Measurements from ENCODE around the gene APPL2. TPM values are rescaled to one million over a fixed set of nuclear protein-coding genes. Genes with fewer than 3 reads are reported as not detected.
A peak's percentile ranks its signal among the peaks of the same experiment; 100 is the strongest.

The APPL2 gene
- total and polyA plus RNA-seq, 7 donors = 15.3 to 116 (median 46.5) TPM

DNA sequence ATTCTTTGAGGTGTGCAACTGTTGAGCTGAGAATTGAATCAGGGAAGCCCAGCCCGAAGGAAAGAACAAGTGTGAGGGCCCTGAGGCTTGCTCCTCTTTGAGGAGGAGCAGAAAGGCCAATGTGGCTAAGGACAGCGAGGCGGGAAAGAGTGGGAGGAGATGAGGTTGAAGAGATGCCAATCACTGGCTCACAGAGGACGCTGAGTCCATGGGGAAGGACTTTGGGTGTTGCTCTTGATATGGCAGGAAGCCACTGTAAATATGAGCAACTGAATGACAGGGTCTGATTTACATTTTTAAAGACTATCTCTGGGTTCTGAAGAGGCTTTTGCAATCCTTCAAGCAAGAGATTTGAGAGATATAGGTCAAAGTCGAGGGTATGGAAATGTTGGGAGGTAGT lies 3.3 kb upstream of the APPL2 start:
- no peak for DNase-seq
- H3K27me3 ChIP-seq = no peaks in the 10 kb centered on the region
- intact Hi-C loops (cut with DNase I) = loop anchor here (5.0 kb wide), 1 partner anchor 1008 kb away; the partner anchor contains the start of gene CKAP4
- TF ChIP-seq EP300 (IDR thresholded peaks at IDR 0.05) (no peak), POLR2AphosphoS5 (IDR thresholded peaks at IDR 0.05) (no peak), POLR2A (IDR thresholded peaks at IDR 0.05) (no peak)
- TF ChIP-seq, protein P1, sequence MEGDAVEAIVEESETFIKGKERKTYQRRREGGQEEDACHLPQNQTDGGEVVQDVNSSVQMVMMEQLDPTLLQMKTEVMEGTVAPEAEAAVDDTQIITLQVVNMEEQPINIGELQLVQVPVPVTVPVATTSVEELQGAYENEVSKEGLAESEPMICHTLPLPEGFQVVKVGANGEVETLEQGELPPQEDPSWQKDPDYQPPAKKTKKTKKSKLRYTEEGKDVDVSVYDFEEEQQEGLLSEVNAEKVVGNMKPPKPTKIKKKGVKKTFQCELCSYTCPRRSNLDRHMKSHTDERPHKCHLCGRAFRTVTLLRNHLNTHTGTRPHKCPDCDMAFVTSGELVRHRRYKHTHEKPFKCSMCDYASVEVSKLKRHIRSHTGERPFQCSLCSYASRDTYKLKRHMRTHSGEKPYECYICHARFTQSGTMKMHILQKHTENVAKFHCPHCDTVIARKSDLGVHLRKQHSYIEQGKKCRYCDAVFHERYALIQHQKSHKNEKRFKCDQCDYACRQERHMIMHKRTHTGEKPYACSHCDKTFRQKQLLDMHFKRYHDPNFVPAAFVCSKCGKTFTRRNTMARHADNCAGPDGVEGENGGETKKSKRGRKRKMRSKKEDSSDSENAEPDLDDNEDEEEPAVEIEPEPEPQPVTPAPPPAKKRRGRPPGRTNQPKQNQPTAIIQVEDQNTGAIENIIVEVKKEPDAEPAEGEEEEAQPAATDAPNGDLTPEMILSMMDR (IDR thresholded peaks at IDR 0.05) = no peak
- H3K36me3 ChIP-seq = no peaks in the 10 kb centered on the region
- no peak overlapping the region for H3K27ac ChIP-seq
- no peaks in the 10 kb centered on the region for H3K9me3 ChIP-seq
- 20 to 75% methylated on average over 5 of the region's 5 CpGs for WGBS, 2 donors
- no peak overlapping the region for H3K4me3 ChIP-seq
- H3K4me1 ChIP-seq = peaks cover 0 to 12% (median 9%) of the 10 kb centered on the region in 4 donors

DNA sequence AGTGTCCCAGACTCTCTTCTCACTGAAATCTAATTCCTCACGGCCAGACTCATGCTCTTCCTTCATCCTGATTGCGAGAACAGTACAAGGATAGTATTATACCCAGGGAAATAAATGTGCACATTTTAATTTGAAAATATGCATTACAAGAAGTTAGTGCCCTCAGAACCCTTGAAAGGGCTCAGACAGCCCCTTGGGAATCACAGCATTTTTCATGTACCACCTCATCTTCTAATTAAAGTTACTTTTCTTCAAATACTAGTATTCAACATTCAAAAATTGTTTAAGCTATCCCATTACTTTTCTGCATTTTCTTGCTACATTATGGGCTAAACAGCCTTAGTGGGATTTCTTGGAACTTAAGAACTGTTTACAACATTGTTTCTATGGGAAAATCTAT lies 1.7 kb upstream of the APPL2 start:
- 93 to 94% methylated on average over 2 of the region's 2 CpGs for WGBS, 2 donors
- Histone ChIP-seq H3K27me3 (no peaks in the 10 kb centered on the region), H3K36me3 (no peaks in the 10 kb centered on the region), H3K9me3 (no peaks in the 10 kb centered on the region), H3K4me3 (no peak overlapping the region), H3K27ac (no peak overlapping the region), H3K4me1 (peaks cover 0 to 29% (median 24%) of the 10 kb centered on the region in 4 donors)
- TF ChIP-seq EP300 (IDR thresholded peaks at IDR 0.05) = no peak
- TF ChIP-seq POLR2A (IDR thresholded peaks at IDR 0.05) = no peak
- TF ChIP-seq, protein P1 (IDR thresholded peaks at IDR 0.05) = no peak
- no peak for TF ChIP-seq POLR2AphosphoS5 (IDR thresholded peaks at IDR 0.05)
- intact Hi-C loops (cut with DNase I) = loop anchor here (5.0 kb wide), 1 partner anchor 1010 kb away; the partner anchor contains the start of gene CKAP4
- no peak for DNase-seq

DNA sequence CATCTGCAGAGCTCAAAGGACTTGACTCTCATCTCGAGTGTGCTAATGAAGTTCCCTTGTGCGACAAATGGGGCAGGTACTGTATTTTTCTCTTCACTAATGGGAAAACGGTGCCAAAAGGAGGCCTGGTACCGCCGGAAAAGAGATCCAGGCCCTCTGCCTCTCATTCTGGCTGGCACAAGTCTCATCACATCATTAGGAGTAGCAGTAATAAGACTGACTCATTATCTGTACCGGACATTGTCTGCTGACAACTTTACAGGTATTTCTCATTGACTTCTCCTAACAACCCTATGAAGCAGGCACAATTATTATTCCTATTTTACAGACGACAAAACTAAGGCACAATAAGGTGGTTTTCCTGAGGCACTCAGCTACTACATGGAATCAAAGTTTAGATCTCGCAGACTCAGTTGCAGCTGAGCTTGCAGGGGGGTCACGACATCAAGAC lies 668 bp downstream of the APPL2 start:
- Histone ChIP-seq H3K9me3 (no peaks in the 10 kb centered on the region), H3K4me1 (peaks cover 0 to 47% (median 37%) of the 10 kb centered on the region in 4 donors), H3K4me3 (peak overlapping the region; percentile 71 to 98 (median 92)), H3K27me3 (no peaks in the 10 kb centered on the region), H3K27ac (peak overlapping the region; percentile 91 to 94 (median 93)), H3K36me3 (no peaks in the 10 kb centered on the region)
- WGBS, 2 donors = 1 to 2% methylated on average over 9 of the region's 9 CpGs
- DNase-seq = no peak
- intact Hi-C loops (cut with DNase I) = loop anchor here (5.0 kb wide), 1 partner anchor 1012 kb away; the partner anchor contains the start of gene CKAP4
- TF ChIP-seq POLR2AphosphoS5 (IDR thresholded peaks at IDR 0.05) = peak in 1 of 4 donors; percentile 11
- no peak for TF ChIP-seq POLR2A (IDR thresholded peaks at IDR 0.05)

DNA sequence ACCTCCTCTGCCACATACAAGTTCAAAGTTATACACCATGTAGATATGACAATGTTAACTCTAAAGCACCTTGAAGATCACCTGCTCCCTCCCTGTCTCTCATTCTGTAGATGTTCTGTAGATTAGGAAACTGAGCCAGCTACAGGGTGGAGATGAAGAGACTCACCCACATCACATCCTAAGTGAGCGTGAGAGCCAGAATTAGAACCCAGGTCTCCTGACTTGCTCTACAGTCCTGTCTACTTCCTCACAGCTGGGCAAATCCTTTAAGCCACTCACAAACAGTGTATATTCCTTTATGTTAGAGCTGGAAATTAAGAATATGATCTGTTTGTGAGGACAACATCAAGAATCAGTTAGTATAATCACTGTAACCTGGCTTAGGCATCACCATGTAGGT lies 1.8 kb downstream of the APPL2 start:
- DNase-seq = no peak
- no peaks in the 10 kb centered on the region for H3K9me3 ChIP-seq

More for the DNA sequence above, 1.8 kb downstream of the APPL2 start:
- Histone ChIP-seq H3K27me3 (no peaks in the 10 kb centered on the region), H3K4me1 (peaks cover 0 to 54% (median 37%) of the 10 kb centered on the region in 4 donors), H3K4me3 (peak overlapping the region in 3 of 4 donors; percentile 90 to 98 (median 95)), H3K36me3 (no peaks in the 10 kb centered on the region), H3K27ac (peak overlapping the region in 1 of 4 donors; percentile 93)
- TF ChIP-seq EP300 (IDR thresholded peaks at IDR 0.05) (no peak), POLR2AphosphoS5 (IDR thresholded peaks at IDR 0.05) (no peak), POLR2A (IDR thresholded peaks at IDR 0.05) (no peak)
- TF ChIP-seq, protein P1 (IDR thresholded peaks at IDR 0.05) = no peak
- intact Hi-C loops (cut with DNase I) = no loop called here
- 80 to 85% methylated on average over 1 of the region's 1 CpG for WGBS, 2 donors

Measured in sigmoid colon (tissue), 7 donors.